Measurements from ENCODE around the gene SLC22A17. TPM values are rescaled to one million over a fixed set of nuclear protein-coding genes. Genes with fewer than 3 reads are reported as not detected.
A peak's percentile ranks its signal among the peaks of the same experiment; 100 is the strongest.

The SLC22A17 gene
- total and polyA plus RNA-seq, 11 donors: 7.2 to 14.9 (median 9.8) TPM

- Histone ChIP-seq H3K9me3 (no peaks in the 10 kb centered on the region), H3K36me3 (peaks cover 0 to 65% (median 44%) of the 10 kb centered on the region in 9 donors), H3K4me3 (no peak overlapping the region), H3K27ac (no peak overlapping the region), H3K4me1 (peaks cover 0 to 13% (median 0%) of the 10 kb centered on the region in 12 donors), H3K27me3 (no peaks in the 10 kb centered on the region)
- no peak for TF ChIP-seq POLR2A (IDR thresholded peaks at IDR 0.05)
- TF ChIP-seq, protein P1, sequence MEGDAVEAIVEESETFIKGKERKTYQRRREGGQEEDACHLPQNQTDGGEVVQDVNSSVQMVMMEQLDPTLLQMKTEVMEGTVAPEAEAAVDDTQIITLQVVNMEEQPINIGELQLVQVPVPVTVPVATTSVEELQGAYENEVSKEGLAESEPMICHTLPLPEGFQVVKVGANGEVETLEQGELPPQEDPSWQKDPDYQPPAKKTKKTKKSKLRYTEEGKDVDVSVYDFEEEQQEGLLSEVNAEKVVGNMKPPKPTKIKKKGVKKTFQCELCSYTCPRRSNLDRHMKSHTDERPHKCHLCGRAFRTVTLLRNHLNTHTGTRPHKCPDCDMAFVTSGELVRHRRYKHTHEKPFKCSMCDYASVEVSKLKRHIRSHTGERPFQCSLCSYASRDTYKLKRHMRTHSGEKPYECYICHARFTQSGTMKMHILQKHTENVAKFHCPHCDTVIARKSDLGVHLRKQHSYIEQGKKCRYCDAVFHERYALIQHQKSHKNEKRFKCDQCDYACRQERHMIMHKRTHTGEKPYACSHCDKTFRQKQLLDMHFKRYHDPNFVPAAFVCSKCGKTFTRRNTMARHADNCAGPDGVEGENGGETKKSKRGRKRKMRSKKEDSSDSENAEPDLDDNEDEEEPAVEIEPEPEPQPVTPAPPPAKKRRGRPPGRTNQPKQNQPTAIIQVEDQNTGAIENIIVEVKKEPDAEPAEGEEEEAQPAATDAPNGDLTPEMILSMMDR (IDR thresholded peaks at IDR 0.05): no peak
- 42 to 45% (median 43%) methylated on average over 3 of the region's 3 CpGs for WGBS, 4 donors
- DNase-seq (no peak), ATAC-seq (no peak)
- intact Hi-C loops (cut with DNase I): loop anchor here in 8 of 10 donors (2.0 to 10.0 kb wide), 7 partner anchors 53 to 117 kb away; no protein-coding TSS in a partner anchor
Measured at GRCh38 chr14:23381871-23382270, 29.2 kb upstream of the SLC22A17 start.

- H3K27ac ChIP-seq: peak overlapping the region in 1 of 12 donors; percentile 0
- H3K27me3 ChIP-seq: no peaks in the 10 kb centered on the region
- no peaks in the 10 kb centered on the region for H3K9me3 ChIP-seq
- no peak for ATAC-seq
- TF ChIP-seq, protein P1 (IDR thresholded peaks at IDR 0.05): no peak
- no peak for TF ChIP-seq POLR2A (IDR thresholded peaks at IDR 0.05)
- intact Hi-C loops (cut with DNase I): loop anchor here in 9 of 10 donors (1.0 to 10.0 kb wide), 8 partner anchors 52 to 116 kb away; no protein-coding TSS in a partner anchor
- DNase-seq: no peak
- H3K4me3 ChIP-seq: no peak overlapping the region
- H3K4me1 ChIP-seq: peaks cover 0 to 14% (median 0%) of the 10 kb centered on the region in 12 donors
- WGBS, 4 donors: 66 to 77% (median 75%) methylated on average over 4 of the region's 4 CpGs
- peaks cover 0 to 58% (median 41%) of the 10 kb centered on the region in 9 donors for H3K36me3 ChIP-seq
Measured at GRCh38 chr14:23380976-23381375, 28.3 kb upstream of the SLC22A17 start.

DNA sequence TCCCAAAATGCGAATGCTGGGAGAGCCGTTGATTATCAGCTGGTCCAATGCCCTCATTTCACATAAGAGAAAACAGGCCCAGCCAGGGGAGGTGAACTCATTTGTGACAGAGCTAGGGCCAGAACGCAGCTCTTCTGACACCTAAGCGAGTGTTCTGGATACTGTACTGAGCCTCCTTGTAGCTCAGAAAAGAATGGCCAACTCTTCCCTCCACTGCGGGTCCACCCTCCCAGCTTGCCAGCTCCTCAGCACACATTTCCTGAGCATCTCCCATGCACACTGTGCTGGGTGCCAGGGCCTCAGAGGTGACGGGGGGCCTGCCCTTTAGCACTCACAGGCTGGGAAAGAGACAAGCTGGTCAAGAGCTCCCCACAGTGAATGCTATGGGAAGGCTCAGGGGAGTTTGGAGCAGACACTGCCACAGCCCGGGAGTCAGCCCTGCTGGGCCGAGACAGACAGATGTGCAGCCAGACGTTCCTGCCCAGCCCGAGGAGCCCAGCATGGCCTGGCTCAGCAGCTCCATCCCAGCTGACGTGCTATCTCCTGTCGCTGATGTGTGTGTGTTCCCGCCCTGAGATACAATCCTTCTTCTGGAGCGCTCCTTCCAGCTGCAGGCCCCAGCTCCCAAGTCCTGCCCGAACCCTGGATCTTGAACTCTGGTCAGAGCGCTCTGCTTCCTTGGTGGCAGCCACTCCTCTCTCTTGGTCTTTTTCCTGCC lies 27.7 kb upstream of the SLC22A17 start:
- H3K27me3 ChIP-seq: no peaks in the 10 kb centered on the region
- ATAC-seq (peak; percentile 1 to 7 (median 2)), DNase-seq (peak in 1 of 5 donors; percentile 17)
- peaks cover 0 to 14% (median 0%) of the 10 kb centered on the region in 12 donors for H3K4me1 ChIP-seq
- TF ChIP-seq, protein P1 (IDR thresholded peaks at IDR 0.05): no peak
- TF ChIP-seq POLR2A (IDR thresholded peaks at IDR 0.05): no peak
- WGBS, 4 donors: 35 to 56% (median 48%) methylated on average over 14 to 16 of the region's 16 CpGs
- intact Hi-C loops (cut with DNase I): loop anchor here in 9 of 10 donors (1.0 to 10.0 kb wide), 8 partner anchors 52 to 116 kb away; no protein-coding TSS in a partner anchor
- no peak overlapping the region for H3K4me3 ChIP-seq
- H3K36me3 ChIP-seq: peaks cover 0 to 52% (median 39%) of the 10 kb centered on the region in 9 donors
- H3K27ac ChIP-seq: peak overlapping the region in 2 of 12 donors; percentile 14 to 18
- H3K9me3 ChIP-seq: no peaks in the 10 kb centered on the region

Data from heart left ventricle (tissue), 16 donors.